22Rv1 (cell line): ENCODE data around the gene BACH2.
"Not testable (repeated sequence)": the region's sequence is repeated elsewhere in the genome, so short reads cannot be mapped to it uniquely, and the experiment has no call there.

Experiments used
- H3K27ac ChIP-seq: fragments of 450-650 bp; 2 replicates; pipeline ENCODE4 v1.5.1; 2017
- ZFX ChIP-seq: fragments of 450-650 bp; IDR thresholded peaks from 2 replicates; pipeline ENCODE4 v1.6.1; 2017; ENCODE audit warnings: antibody characterized with exemption, borderline replicate concordance
- TF ChIP-seq, protein P1 (sequence below): fragments of 450-650 bp; IDR thresholded peaks from 2 replicates; pipeline ENCODE4 v1.5.1; 2017; ENCODE audit warnings: mild to moderate bottlenecking

BACH2 gene

DNA sequence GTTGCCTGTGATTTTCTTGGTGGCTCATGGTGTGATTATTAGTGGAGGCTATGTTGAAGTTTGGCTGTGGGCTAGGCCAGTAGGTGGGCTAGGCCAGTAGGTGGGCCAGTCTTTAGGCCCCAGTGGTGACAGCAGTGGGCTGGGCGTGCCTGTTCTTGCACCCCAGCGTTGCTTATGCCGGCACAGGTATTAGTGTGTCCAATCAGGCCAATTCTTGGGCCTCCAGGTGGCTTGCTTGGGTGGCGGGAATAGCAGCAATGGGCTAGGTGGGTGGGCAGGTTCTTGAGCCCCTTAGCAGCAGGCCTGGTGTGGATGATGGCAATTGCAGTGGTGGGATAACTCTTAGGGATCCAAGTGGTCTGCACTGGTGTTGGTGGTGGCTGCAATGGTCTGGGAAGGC lies 379.4 kb downstream of the BACH2 start:
- H3K27ac ChIP-seq: no peak overlapping the region
- TF ChIP-seq, protein P1, sequence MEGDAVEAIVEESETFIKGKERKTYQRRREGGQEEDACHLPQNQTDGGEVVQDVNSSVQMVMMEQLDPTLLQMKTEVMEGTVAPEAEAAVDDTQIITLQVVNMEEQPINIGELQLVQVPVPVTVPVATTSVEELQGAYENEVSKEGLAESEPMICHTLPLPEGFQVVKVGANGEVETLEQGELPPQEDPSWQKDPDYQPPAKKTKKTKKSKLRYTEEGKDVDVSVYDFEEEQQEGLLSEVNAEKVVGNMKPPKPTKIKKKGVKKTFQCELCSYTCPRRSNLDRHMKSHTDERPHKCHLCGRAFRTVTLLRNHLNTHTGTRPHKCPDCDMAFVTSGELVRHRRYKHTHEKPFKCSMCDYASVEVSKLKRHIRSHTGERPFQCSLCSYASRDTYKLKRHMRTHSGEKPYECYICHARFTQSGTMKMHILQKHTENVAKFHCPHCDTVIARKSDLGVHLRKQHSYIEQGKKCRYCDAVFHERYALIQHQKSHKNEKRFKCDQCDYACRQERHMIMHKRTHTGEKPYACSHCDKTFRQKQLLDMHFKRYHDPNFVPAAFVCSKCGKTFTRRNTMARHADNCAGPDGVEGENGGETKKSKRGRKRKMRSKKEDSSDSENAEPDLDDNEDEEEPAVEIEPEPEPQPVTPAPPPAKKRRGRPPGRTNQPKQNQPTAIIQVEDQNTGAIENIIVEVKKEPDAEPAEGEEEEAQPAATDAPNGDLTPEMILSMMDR: no peak
- TF ChIP-seq ZFX: no peak

DNA sequence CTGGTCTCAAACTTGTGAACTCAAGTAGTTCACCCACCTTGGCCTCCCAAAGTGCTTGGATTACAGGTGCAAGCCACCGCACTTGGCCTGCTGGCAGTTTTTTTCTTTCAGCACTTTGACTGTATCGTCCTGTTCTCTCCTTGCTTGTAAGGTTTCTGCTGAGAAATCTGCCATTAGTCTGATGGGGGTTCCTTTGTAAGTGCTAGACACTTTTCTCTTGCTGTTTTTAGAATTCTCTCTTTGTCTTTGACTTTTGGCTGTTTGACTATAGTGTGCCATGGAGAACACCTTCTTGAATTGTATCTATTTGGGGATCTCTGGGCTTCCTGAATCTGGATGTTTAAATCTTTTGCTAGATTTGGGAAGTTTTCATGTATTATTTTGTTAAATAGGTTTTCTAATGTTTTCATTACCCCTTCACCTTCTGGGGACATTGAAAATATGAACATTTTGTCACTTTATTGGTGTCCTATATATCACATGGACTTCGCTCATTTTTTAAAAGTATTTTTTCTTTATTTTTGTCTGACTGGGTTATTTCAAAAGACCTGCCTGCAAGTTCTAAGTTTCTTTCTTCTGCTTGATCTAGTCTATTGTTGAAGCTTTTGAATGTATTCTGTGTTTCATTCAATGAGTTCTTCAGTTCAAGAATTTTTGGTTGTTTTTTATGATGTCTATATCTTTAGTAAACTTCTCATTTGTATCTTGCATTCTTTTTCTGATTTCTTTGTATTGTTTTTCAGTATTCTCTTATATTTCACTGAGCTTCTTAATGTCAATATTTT lies 380.3 kb downstream of the BACH2 start:
- no peak for TF ChIP-seq ZFX
- TF ChIP-seq, protein P1: no peak
- no peak overlapping the region for H3K27ac ChIP-seq

DNA sequence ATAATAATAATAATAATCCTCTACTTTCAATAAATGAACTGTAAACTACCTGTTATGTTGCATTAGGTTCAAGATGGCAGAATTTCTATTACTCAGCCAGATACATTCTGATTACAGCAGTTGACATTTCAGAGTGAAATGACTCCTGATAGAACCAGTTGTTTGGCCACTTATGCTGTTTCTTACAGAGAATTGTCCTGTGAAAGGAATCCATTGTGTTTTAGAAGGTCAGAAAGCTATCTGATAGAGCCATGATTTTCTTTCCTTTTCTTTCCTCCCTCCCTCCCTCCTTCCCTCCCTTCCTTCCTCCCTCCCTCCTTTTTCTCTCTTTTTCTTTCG lies 385.8 kb downstream of the BACH2 start:
- TF ChIP-seq, protein P1: no peak
- TF ChIP-seq ZFX: no peak
- no peak overlapping the region for H3K27ac ChIP-seq

DNA sequence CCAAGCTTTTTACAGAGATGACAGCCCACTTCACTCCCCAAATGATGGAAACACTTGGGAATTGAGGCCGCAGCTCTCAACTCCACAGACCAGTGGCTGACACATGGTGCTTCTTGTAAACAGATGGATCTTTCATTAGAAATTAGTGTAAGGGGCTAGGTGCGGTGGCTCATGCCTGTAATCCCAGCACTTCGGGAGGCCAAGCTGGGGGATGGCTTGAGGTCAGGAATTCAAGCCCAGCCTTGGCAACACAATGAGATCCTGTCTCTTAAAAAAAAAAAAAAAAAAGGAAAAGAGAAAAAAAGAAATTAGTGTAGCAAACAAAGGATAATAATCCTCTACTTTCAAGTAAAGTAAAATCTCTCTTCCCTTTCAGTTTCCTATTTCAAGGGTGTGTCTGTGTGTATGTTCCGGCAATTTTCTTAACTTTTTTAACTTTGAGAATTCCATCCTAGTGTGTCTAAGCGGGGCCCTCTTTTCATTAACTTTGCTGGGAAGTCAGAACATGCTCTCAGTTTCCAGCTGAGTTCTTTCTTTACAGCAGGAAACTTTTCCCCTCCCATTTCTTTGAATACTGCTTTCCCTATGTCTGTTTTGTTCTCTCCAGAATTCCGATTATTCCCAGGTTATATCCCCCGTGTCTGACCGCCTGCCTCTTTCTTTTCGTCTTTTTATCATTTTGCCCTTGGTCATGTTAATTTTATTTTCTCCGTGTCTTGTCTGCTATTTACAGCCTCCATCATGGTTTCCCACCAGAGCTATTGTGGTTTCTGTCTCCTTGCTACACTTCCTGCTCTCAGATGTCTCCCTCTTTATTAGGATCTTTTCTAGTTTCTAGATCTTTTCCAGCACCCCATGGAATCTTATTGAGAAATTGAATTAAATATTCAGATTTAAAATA lies 386.4 kb downstream of the BACH2 start:
- H3K27ac ChIP-seq: not testable (repeated sequence)

DNA sequence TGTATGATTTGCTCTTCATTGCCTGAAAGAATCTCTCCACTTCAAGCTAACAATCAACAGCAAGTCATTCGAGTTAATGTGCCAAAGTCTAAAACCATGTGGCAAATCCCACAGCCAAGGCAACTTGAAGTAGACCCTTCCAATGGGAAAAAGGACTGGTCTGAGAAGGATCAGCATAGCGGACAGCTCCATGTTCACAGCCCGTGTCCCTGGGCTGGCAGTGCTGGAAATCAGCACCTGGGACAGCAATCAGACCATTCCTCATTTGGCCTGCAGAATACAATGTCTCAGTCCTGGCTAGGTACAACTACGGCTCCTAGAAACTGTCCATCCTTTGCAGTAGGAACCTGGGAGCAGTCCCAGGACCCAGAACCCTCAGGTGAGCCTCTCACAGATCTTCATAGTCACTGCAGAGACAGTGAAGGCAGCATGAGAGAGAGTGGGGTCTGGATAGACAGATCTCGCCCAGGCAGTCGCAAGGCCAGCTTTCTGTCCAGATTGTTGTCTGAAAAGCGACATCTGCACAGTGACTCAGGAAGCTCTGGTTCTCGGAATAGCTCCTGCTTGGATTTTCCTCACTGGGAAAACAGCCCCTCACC lies 401.3 kb downstream of the BACH2 start:
- no peak for TF ChIP-seq ZFX
- TF ChIP-seq, protein P1: no peak
- no peak overlapping the region for H3K27ac ChIP-seq

- H3K27ac ChIP-seq: no peak within 1 kb of the TSS
- TF ChIP-seq, protein P1: no peak
- no peak for TF ChIP-seq ZFX
These were observed 402.5 kb downstream of the BACH2 start, which contains the start of gene GJA10 for GRCh38 chr6:89894169-89894568. TSS of gene GJA10 (plus strand) at chr6:89894469. CDS start at chr6:89894469, 0 bp downstream.

GRCh38 chr6:89892577-89892976 lies 404.1 kb downstream of the BACH2 start:
- H3K27ac ChIP-seq: not testable (repeated sequence)
- TF ChIP-seq, protein P1: peak; percentile 35

GRCh38 chr6:89890845-89891528 lies 405.7 kb downstream of the BACH2 start:
- not testable (repeated sequence) for H3K27ac ChIP-seq
